CD4-positive, alpha-beta T cell treated with Interleukin-6 at 100 ng/mL for 8 hours (primary cell): ENCODE data around the gene FEV.
A peak's percentile ranks its signal among the peaks of the same experiment; 100 is the strongest.

Source experiments
- DNase-seq: peaks from one replicate; pipeline ENCODE4 v3.0.0-alpha.2; 2020; ENCODE audit warnings: mixed read lengths, low spot score

FEV gene

DNA sequence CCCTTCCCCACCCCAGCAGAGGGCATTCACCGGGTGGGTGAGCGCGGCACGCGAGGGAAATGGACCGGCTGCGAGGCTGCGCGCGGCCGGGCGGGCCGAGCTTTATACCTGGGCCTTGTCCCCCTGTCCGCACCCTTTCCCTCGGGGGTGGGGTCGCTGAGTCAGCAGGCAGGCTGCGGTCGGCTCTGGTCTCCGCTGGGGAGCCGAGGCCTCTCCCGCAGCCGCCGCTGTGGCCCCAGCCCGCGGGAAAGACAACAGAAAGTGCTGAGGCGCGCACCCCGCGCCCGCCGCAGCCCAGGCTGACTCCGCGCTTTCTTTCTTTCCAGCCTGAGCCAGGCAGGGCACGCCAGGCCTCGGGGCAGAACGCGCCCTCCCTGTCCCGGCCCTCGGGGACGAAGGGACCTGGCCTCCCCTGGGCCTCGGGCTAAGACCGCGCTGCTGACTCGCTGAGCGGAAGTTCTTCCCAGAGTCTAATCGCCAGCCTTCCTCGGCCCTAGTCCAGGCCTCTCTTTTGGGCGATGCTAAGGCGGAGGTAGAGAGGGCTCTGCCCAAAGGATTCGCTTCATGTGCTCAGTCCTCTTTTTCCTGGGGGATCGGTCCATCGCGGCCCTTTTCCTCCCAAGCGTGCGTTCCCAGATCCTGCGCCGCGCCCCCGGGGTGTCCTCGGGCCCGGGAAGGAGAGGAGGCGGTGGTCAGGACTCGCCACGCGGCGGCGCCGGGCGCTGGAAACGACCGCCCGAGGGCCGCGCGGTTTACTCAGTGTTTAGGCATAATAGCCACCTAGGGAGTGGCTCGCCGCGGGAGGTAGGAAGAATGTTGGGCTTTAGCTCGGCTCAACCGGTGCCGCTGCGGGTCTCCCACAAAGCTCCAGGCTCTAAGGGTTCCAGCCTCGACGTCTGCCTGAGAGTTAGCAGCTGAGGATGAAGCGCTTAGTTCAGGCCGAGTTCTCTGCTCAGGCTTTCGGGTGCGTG, 8.6 kb upstream of the FEV start, which contains the start of gene CRYBA2:
TSS of gene CRYBA2 (minus strand) at position 78 of the 971 bp plus-strand sequence. CDS start 246 bp downstream, outside the sequence.
- no peak for DNase-seq

DNA sequence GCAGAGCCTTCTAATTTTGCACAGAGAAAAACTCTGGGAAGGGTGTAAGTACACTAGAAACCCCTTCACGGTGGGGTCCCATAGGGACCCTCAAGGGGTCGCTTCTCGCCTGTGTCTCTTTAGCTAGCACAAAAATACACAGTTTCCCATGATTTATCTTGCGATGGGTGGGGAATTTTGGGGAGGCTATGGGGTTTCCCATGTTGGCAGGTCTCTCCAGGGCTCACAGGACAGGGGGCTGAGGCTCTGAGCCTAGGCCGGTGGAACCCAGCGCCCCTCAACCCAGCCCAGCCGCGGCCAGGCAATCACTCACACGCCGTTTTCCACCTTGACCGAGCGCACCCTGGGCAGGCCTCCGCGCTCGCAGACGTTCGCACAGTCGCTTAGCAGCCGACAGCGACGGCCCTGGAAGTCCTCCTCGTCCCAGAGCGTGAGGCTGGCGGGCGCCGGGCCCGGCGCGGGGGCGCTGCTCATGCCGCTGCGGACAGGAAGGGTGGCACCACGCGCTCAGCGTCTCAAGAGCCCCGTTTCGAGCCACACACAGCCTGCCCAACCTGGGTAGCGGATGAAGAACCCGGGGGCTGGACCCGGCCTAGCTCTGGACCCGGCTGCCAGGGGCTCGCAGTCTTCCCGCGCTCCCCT, 7.8 kb upstream of the FEV start:
- no peak for DNase-seq

DNA sequence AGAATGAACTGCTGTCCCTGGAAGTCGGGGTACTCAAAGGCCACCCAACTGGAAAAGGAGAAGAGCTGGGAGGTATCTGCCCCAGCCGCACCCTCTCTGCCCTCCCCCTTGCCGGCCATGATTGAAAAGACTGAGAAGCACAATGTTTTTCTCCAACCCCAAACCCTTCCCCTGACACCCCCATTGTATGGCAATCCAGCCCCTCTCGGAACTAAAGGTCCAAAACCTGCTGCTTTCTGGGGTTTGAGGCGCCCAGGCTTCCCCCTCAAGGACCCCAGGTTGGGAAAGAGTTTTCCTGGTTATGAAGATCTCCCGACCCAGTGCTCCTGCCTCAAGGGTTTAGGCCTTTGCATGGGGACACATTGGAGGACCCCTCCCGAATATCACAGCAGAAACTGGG, 7.2 kb upstream of the FEV start:
- DNase-seq: no peak

DNA sequence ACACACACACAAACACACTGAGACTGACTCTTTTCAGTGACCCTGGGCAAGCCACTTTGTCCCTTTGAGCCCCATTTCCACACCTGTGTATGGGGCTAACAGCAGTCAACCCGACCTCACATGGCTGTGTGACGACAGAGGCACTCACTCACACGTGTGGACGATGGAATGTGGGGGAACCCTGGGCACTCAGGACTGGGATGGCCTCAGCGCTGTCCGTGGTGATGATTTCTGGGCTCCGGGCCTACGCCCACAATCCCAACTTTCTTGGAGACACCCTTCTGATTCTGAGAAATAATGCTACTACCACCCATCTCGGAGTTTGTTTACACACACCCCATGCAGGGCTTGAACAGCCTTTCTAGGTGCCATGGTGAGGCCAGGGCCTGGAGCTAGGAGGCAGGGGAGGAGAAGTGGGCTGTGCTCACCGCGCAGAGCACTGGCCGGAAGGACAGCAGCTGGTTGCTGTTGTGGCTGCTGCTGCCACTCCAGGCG, 6.7 kb upstream of the FEV start:
- no peak for DNase-seq

DNA sequence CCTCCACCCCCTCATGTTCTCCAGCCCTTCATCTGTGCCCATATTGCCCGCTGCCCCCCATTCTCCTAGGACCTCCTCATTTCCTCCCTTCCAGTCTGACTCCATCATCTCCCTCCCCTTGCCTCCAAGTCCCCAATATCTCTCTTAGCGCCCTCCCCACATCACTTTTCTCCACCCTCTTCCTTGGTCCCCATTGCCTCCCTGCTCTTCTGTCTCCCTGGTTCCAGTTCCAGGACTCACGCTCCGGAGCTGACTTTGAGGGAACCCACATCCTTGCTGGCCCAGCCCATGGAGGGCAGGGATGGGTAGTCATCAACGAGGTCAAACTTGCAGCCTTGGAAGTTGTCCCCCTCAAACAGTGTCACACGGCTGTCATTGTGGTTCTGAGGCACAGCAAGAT, 5.6 kb upstream of the FEV start:
- DNase-seq: no peak

DNA sequence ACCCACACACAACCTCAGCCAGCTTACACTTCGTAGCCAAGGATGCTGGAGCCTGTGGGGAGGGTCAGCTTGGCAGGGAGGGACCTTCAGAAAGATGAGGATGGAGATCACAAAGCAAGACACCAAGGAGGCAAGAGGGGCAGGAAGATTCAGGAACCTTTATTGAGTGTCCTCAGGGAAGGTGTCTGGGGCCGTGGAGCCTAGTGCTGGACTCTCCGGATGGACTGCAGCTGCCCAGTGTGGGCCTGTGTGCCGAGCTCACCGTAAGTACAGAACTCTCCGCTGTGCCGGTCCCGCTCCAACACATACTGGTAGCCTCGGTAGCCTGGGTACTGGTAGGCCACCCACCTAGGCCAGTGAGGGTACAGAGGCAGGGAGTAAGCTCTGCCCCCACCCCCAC, 5.1 kb upstream of the FEV start:
- DNase-seq: no peak

DNA sequence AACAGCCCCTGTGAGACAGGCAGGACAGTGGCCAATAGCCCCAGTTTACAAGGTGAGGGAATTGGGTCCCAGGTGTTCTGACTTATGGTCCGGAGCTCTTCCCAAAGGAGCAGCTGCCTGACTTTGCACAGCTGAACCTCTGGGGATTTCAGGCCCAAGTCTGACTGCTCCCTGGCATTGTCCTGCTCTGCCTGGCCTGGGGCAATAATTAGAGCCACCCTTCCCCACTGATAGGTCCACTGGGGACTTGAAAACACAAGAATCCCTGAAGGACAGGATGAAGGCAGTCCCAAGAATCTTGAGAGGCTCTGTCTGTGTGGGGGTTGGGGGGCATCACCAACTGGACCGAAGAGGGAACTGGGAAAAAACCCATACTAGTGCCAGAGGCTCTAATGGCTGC, 3.7 kb upstream of the FEV start:
- DNase-seq: no peak

DNA sequence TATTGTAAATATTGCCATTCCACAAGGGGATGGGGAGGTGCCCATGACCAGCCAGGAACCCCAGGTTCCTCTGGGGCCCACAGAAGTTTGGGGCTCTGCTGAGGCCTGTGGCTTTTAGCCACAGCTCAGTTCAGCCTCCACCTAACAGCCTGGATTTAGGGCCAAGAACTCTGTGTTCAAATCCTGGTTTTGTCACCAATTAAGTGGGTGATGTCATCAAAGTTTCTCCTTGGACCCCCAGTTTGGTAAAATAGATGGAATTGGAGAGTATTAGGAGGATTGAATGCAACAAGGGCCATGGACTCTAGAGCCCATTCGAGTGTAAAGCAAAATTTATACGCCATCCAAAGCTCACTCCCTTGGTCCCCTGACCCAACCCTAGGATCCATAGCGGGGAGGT, 3.2 kb upstream of the FEV start:
- DNase-seq: no peak

DNA sequence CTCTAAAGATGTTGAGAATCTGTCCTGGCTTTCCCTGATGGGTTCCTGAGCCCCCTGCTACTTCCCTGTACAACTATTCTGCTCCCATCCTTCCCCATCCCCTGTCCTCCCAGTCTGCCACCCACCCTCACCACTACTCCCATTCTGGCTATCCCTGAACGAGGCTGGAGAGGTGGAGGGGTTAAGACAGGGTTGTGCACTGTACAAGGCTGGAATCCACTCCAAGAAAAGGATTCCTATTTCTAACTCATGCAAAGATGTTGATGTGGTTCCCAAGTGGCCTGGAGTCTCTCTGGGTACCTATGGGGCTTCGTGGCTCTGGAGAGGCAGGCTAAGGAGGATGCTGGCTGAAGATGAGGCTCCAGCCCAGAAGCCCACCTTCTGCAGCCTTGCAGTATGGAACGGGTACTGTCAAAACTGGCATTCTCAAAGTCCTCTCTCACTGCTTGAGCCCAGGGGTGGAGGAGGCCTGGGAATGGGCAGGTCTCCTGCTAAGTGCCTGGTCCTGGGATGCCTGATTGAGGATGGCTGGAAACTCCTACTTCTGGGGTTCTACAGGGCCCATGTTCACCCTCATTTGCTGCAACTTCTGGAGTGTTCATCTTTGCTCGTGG, 1.3 kb upstream of the FEV start:
- no peak for DNase-seq

DNA sequence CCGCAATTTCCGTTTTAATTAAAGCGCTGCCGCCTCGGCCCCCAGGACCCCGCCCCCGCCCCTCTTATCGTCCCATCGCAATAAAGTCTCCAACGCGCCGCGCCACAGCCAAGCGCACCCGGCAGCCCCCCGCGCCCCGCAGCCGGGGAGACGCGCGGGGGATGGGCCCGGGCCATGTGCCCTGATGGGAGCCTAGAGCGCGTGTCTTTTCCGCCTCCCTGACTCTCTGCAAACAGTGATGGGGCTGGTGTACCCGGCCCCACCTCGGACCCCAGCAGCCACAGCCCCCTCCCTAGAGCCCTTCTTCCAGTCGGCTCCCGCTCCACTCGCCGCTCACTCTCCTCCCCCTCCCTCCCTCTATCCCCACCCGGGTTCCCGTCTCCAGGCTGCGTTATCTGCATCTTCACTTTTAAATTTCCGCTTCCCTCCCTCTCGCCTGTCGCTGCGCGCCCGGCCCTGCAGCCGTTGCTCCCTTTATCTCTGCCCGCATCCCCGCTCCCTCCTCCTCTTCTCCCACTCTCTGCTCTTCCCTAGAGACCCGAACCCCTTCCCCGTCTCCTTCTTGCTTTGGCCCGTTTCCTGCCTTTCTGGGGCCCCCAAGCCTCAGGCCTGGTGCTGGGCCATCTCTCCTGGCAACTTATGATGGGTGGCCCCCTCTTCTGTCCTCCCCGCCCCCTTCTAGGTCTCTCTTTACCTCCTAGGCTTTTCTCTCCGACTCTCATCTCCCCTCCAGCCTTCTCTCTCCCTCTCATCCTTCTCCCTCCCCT, 524 bp upstream of the FEV start:
- DNase-seq: no peak

DNA sequence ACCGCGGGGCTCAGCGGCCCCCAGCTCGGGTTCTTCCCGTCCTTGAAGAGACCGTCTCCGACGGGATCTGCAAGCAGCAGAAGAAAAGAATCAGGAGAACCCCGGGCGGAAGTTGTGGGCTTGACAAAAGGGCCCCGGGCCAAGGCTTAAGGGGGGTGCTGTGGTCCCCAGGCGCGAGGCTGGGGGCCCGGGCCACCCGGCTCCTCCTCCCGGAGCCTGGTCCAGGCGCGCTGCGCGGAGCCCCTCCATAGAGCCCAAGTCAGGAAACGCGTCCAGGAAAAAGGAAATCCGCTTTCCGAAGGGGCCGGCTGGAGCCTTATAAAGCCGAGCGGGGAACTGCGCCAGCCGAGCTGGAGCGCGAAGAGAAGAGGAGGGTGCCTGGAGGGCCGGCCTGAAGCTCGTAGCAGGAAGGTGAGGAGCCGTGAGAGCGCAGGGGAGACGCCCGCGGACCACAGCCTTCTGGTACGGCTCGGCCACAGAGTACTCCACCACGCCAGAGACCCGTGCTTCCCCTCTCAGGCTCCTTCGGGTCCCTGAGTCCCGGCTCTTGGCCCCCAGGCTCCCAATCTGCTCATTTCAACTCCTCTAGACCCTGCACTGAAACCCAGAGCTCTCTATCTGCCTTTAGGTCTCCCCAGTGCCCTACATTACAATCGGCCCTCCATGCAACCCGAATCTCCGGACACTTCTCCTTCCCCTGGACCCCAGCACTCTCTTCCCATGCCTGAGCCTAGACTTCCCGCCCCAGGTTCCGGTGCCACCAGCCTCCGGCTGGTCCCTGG, 554 bp downstream of the FEV start:
- DNase-seq: no peak

DNA sequence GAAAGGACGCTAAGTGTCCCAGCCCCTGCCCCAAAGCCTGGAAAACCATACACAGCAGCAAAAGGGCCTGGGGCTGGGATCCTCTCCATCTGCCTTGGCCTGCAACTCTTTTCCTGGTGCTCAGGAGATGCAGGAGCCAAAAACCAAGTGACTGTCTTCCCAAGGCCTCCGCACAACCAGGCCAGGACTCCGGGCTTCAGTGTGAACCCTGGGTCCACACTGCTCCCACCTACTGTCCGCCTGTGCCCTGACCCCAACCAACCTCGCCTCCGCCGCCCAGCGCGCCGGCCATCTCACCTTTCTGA, 1.1 kb downstream of the FEV start:
- DNase-seq: no peak

DNA sequence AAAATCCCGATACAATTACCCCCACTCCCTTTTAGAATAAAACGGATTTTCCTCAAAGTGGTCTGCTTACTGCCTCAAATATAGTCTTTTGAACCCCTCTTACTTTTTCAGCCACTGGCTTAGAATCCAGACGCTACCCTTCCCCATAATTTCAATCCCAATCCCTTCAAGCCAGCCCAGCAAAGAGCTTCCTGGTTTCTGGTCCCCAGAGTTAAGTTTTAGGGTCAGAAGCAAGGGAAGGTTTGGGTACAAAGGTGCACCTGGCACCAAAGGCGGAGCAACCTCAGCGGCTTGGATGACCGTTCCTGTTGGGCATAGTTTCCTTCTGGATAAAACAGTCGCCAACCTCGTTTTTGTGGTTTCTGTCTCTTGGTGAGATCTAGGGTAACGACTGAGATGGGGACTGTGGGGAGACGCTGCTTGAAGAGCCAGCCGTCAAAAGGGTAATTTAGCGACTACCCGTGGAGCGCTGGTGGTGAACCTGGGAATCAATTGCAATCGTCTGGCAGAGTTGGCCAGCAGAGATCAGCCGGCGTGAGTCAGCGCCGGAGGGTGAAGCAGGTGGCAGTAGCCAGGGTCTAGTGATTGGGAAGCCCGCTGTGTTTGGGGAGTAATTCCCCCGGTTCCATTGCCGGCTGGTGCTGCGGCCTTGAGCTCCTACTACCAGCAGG, 1.6 kb downstream of the FEV start:
- DNase-seq: no peak

DNA sequence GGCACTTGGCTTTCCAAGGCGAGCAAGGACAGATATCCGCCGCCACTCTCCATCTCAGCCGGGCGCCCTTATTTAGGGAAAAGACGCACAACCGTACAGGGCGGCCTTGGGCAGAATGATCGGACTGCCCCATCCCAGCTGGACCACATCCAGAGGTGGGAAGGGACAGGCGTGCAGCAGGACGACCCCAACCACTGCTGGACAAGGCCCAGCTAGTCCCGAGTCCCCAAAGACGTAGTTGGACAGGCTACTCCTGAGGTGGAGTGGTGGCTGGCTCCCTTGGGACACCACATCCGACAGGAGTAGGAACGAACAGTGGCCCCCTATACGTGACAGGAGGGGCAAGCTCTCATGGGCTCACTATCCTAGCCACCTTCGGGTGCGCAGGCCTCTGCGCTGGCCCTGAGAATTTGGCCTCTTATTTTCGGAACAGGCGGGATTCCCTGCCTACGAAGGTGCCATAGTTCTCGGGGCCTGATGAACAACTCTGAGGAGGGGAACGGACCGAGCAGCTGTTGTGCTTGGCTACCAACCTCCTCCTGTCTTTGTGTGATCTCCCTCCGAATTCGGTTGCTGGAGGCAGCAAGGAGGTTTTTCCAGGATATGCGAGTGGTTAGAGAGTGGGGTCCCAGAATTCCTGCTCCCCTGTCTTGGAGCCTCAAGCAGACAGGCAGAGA, 2.3 kb downstream of the FEV start:
- DNase-seq: no peak

DNA sequence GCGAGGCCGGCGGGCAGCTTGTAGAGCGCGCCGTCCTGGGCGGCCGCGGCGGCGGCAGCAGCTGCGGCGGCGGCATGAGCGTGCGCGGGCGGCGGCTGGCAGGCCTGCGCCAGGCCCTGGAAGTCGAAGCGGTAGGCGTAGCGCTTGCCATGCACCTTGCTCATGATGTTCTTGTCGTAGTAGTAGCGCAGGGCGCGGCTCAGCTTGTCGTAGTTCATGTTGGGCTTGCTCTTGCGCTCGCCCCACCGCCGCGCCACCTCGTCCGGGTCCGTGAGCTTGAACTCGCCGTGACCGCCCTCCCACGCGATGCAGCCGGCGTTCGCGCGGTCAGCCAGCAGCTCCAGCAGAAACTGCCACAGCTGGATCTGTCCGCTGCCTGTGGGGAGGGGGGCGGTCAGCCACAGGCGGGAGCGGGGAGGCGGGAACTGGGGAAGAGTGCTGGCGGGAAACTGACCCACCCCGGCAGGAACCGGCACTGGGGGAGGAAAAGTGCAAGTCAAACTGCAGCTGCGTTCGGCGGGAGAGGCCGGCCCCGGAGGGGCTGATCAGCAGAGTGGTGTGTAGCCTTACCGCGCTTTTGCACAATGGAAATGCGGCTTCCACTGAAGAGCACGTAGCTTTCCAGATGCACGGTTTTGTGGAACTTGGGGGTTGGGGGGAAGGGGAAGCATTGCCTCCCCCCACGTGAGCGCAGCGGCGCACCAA, 3.0 kb downstream of the FEV start:
- DNase-seq: no peak

DNA sequence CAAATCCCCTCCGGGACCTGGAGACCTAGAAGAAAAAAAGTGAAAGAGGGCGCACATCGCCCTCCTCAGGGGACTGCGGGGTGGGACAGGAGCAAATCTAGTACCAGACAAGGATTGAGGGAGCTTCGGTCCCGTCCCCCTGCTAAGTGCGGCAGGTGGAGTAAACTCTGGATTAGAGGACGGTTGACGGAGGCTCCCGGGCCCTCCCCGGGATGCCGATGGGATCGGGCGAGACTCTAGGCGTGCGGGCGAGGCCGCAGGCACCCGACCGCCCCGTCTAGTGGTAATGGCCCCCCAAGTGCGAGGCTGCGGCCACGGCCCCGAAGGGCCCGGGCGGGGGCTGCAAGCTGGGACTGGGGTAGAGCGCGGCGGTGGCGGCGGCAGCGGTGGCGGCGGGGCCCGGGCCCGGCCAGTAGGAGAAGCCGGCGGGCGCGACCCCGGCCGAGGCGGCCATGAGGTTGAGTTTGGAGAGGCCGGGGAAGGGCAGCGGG, 3.5 kb downstream of the FEV start:
- no peak for DNase-seq

DNA sequence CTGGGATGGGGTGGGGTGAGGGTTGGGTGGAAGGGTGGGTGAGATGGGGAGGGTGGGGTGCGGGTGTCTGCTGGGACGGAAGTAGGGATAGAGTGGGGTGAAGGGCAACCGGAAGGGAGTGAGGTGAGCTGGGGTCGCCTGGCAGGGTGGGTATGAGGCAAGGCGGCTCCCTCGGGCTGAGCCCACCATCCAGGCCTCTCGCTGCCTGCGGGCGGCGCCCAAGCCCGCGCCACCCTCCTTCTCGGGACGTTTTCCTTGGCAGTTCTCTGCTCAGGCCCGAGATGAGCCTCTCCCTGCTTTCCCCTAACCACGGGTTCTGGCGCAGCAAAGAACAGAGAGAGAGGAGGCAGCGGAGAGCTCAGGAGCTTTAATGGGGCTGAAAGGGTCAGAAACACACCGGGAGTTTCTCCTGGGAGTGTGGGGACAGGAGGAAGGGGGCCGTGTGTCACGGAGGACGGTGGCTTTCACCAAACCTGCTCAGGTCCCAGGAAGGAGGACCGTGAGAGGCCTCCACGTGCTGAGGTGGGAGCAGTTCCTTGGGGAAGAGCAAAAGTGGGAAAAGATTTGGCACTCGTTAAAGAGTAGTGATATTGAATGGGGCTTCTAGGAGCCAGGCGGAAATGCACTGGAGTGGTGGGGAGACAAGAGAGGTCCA, 4.1 kb downstream of the FEV start:
- no peak for DNase-seq

DNA sequence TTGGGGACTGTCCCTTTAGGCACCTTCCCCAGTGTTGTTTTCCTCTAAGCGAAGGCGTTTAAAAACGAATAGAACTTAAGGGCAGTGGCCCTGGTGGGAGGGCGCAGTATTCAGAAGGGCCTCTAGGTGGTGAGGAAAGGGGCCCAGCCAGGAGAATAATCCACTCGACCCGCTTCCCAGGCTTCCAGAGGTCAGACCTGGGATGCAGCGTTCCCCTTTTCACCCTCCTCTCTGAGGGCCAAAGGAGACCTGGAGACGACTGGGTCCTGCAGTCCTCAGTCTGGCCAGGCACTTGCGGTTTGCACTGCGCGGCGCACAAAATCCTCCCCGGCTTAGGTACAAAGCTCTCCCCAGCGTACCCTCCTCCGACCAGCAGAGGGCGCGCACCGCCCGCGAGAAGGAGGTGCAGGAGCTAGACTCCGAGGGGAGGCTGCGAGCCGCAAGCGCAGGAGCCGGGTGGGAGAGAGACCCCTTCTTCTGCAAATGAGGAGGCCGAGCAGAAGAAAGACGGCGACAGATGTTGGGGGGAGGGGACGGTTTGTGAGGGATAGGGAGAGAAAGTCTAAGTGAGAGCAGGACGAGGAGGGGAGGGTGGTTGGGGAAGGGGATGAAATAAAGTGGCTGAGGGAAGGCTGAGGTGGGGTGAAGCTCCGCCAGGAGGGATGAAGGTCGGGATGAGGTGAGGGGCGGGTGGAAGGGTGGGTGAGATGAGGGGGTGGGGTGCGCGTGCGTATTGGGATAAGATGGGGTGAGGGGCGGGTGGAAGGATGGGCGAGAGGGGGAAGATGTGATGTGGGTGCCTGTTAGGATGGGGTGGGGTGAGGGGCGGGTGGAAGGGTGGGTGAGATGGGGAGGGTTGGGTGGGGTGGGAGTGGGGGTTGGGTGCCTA, 4.9 kb downstream of the FEV start:
- DNase-seq: peak; percentile 77
